Measurements from ENCODE around the gene MYO1B. TPM values are rescaled to one million over a fixed set of nuclear protein-coding genes. Genes with fewer than 3 reads are reported as not detected.

Gene MYO1B
- total and polyA plus RNA-seq, 2 of the 8 experiments (the other 6 are each of a cell fraction or from before 2014, with no cell fraction given), result 15.5 to 61.2 TPM

DNA sequence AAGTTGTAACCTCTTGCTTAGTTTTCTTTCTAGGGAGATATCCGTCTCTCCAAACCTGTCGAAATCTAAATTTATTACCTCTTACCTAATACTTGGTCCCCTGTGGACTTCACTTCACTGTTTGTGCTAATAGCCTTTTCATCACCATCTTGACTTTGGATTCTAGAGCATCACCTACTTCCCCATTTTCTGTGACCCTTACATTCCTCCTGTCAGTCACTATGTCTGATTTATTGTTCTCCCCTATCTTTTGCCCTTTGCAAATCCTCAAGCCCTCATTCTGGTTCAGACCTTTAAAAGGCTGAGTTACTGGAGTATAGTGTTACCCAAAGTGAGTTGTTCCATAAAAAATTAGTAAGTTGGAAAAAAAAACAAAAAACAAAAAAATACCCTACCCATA, 7.5 kb downstream of the MYO1B start:
- H2BK15ac ChIP-seq (ENCODE audit: low read length), result no peak overlapping the region
- ChIA-PET POLR2A (ENCODE audit: partially characterized antibody) (no interaction called here), CTCF (ENCODE audit: partially characterized antibody) (interaction anchor here (1.1 to 1.6 kb wide), 6 partner anchors 8 to 128 kb away, joined by 3 to 5 read pairs (median 4); no protein-coding TSS in a partner anchor)
- no peak for TF ChIP-seq JUN (IDR thresholded peaks at IDR 0.05; ENCODE audit: low read depth, low read length)
- TF ChIP-seq BRCA1 (IDR thresholded peaks at IDR 0.05; ENCODE audit: low read depth, low read length), result no peak
- TF ChIP-seq SRF (IDR thresholded peaks at IDR 0.05; ENCODE audit: low read depth, low read length), result no peak
- TF ChIP-seq CREB1 (IDR thresholded peaks at IDR 0.05), result no peak
- no peak for TF ChIP-seq SAP30 (IDR thresholded peaks at IDR 0.05; ENCODE audit: insufficient read depth, insufficient replicate concordance, low read length)
- TF ChIP-seq GABPA (IDR thresholded peaks at IDR 0.05; ENCODE audit: borderline replicate concordance, insufficient read depth, low read length), result no peak
- no peak for TF ChIP-seq GTF2F1 (IDR thresholded peaks at IDR 0.05; ENCODE audit: borderline replicate concordance, low read depth, low read length)
- TF ChIP-seq TAF7 (optimal IDR thresholded peaks at IDR 0.05; ENCODE audit: borderline replicate concordance, low read depth, low read length), result no peak
- H3K36me3 ChIP-seq (ENCODE audit: control insufficient read depth in 2 of 4, insufficient read depth in 4 of 4, low read length in 3 of 4), result no peaks in the 10 kb centered on the region
- H3K14ac ChIP-seq (ENCODE audit: insufficient read length), result no peak overlapping the region
- no peak overlapping the region for H4K5ac ChIP-seq (ENCODE audit: insufficient read length, low read depth, low read length)
- peaks cover 25 to 100% of the 10 kb centered on the region in 2 experiments for H3K79me2 ChIP-seq (ENCODE audit: control insufficient read depth in 1 of 2, insufficient read depth in 2 of 2, low read length in 2 of 2)
- no peak overlapping the region for H2BK20ac ChIP-seq (ENCODE audit: low read length)
- H4K91ac ChIP-seq (replicated peaks; ENCODE audit: insufficient read length, low read length), result no peak overlapping the region
- no peak overlapping the region for H3K23ac ChIP-seq (ENCODE audit: insufficient read length)
- H4K8ac ChIP-seq (ENCODE audit: extremely low read depth, insufficient read depth, low read length), result no peak overlapping the region
- no peak overlapping the region for H3K27ac ChIP-seq (ENCODE audit: low read depth, low read length)
- H2BK120ac ChIP-seq (replicated peaks; ENCODE audit: low read depth, low read length), result no peak overlapping the region
- H3K9me3 ChIP-seq (ENCODE audit: insufficient read depth in 2 of 2, low read depth in 1 of 2, low read length in 1 of 2), result no peaks in the 10 kb centered on the region
- peaks cover 2 to 20% (median 13%) of the 10 kb centered on the region in 4 experiments; a peak in 5 of 7 replicates for H3K4me1 ChIP-seq (replicated peaks in 1 of 4; ENCODE audit: control insufficient read depth in 3 of 4, insufficient read depth in 4 of 4, low read length in 3 of 4)
- H3K4me2 ChIP-seq (ENCODE audit: insufficient read depth in 1 of 2, low read depth in 2 of 2, low read length in 2 of 2), result no peak overlapping the region
- H4K20me1 ChIP-seq (replicated peaks in 1 of 2; ENCODE audit: control insufficient read depth in 1 of 2, insufficient read depth in 2 of 2, low read length in 2 of 2), result peaks cover 23 to 24% of the 10 kb centered on the region in 2 experiments
- H3K79me1 ChIP-seq (ENCODE audit: low read depth, low read length), result peaks cover 2% of the 10 kb centered on the region
- no peak overlapping the region for H3K18ac ChIP-seq (ENCODE audit: extremely low read depth, low read length)
- DNase-seq (ENCODE audit: low read depth in 1 of 2, low spot score in 2 of 2), result no peak
- no peak overlapping the region for H2BK5ac ChIP-seq (ENCODE audit: low read depth, low read length)
- no peak overlapping the region for H3K4me3 ChIP-seq (ENCODE audit: extremely low read depth in 1 of 4, insufficient read depth in 2 of 4, low read depth in 3 of 4, low read length in 4 of 4)
- no peaks in the 10 kb centered on the region for H3K27me3 ChIP-seq (replicated peaks in 1 of 4; ENCODE audit: control insufficient read depth in 3 of 4, extremely low read depth in 1 of 4, insufficient read depth in 3 of 4, low read length in 3 of 4)
- H2AFZ ChIP-seq (ENCODE audit: low read length), result no peak overlapping the region
- no peak overlapping the region for H3K9ac ChIP-seq (replicated peaks in 1 of 4; ENCODE audit: extremely low read depth in 1 of 4, low read depth in 3 of 4, low read length in 3 of 4)
- H2BK12ac ChIP-seq (ENCODE audit: low read depth, low read length), result no peak overlapping the region
- no peaks in the 10 kb centered on the region for H3K23me2 ChIP-seq (ENCODE audit: low read depth, low read length)
- H3K4ac ChIP-seq (replicated peaks; ENCODE audit: insufficient read length, low read depth, low read length), result no peak overlapping the region
- no peak for FAIRE-seq
- no peak overlapping the region for H3K56ac ChIP-seq (replicated peaks; ENCODE audit: insufficient read length, low read depth, low read length)
- no peak overlapping the region for H2AK5ac ChIP-seq (ENCODE audit: low read depth, low read length)
- WGBS, 2 experiments (ENCODE audit: extremely low coverage in 1 of 2, insufficient coverage in 1 of 2, insufficient read length in 1 of 2, insufficient replicate concordance in 2 of 2, low coverage in 1 of 2, low lambda C conversion rate in 2 of 2, missing lambda C conversion rate in 1 of 2), result 91% methylated on average over 2 of the region's 2 CpGs; no CpG with 5 or more reads in 1 of the 2 experiments

All from H1 (cell line).